HepG2 (cell line): Measurements from ENCODE around the gene PEX11G. TPM values are rescaled to one million over a fixed set of nuclear protein-coding genes. Genes with fewer than 3 reads are reported as not detected.

Experiments used
- BATF2 ChIP-seq: sonication (generic); formaldehyde crosslinking; IDR thresholded peaks from 2 replicates; pipeline ENCODE4 v1.8.0; 2022; ENCODE audit warnings: mild to moderate bottlenecking, missing genetic modification reagents, moderate library complexity
- CEBPB ChIP-seq: IDR thresholded peaks from 2 replicates; pipeline ENCODE4 v1.6.1; 2011; ENCODE audit warnings: low read depth, low read length, improper control_type of control experiment, borderline replicate concordance
- CHD4 ChIP-seq: fragments of 200-600 bp; sonication (generic); IDR thresholded peaks from 2 replicates; pipeline ENCODE4 v1.7.0; 2017; ENCODE audit warnings: mild to moderate bottlenecking, low read length, borderline replicate concordance
- EP300 ChIP-seq, 3 experiments: sonication (generic) in 1 of 3; formaldehyde crosslinking in 1 of 3; IDR thresholded peaks; 2 replicates each; pipeline versions ENCODE4 v1.5.1 to v1.6.1; 2011 to 2020; ENCODE audit warnings: low read depth in 2 of 3, low read length in 2 of 3, borderline replicate concordance in 1 of 3, improper control_type of control experiment in 1 of 3, mild to moderate bottlenecking in 1 of 3, missing genetic modification reagents in 1 of 3, moderate library complexity in 1 of 3
- KDM5B ChIP-seq: sonication (generic); formaldehyde crosslinking; IDR thresholded peaks from 2 replicates; pipeline ENCODE4 v1.4.0; 2020; ENCODE audit warnings: missing genetic modification reagents, mild to moderate bottlenecking, borderline replicate concordance
- KLF16 ChIP-seq, 2 experiments: sonication (generic) in 1 of 2; formaldehyde crosslinking in 1 of 2; IDR thresholded peaks; 2 replicates each; pipeline versions ENCODE4 v1.6.1 to v1.8.0; 2016 to 2023; ENCODE audit warnings: missing genetic modification reagents in 2 of 2, missing compliant biosample characterization in 1 of 2
- MAF1 ChIP-seq: sonication (generic); formaldehyde crosslinking; IDR thresholded peaks from 2 replicates; pipeline ENCODE4 v1.5.0; 2020; ENCODE audit warnings: missing genetic modification reagents, borderline replicate concordance
- MED1 ChIP-seq: sonication (generic); formaldehyde crosslinking; IDR thresholded peaks from 2 replicates; pipeline ENCODE4 v1.4.0; 2020; ENCODE audit warnings: missing genetic modification reagents
- PHF8 ChIP-seq: sonication (generic); formaldehyde crosslinking; IDR thresholded peaks from 2 replicates; pipeline ENCODE4 v1.5.0; 2020; ENCODE audit warnings: missing genetic modification reagents
- PLSCR1 ChIP-seq: sonication (generic); formaldehyde crosslinking; IDR thresholded peaks from 2 replicates; pipeline ENCODE4 v1.5.0; 2020; ENCODE audit warnings: missing genetic modification reagents, mild to moderate bottlenecking, borderline replicate concordance
- POGK ChIP-seq: sonication (generic); formaldehyde crosslinking; conservative IDR thresholded peaks from 2 replicates; pipeline ENCODE4 v1.8.0; 2022; ENCODE audit warnings: mild to moderate bottlenecking, moderate library complexity, missing genetic modification reagents
- PRPF4 ChIP-seq: fragments of 200-400 bp; formaldehyde crosslinking; IDR thresholded peaks from 2 replicates; pipeline ENCODE4 v1.6.1; 2016; ENCODE audit warnings: low read length, low read depth; ENCODE audit not compliant: poor library complexity, severe bottlenecking
- REXO4 ChIP-seq: sonication (generic); formaldehyde crosslinking; IDR thresholded peaks from 2 replicates; pipeline ENCODE4 v1.8.0; 2022; ENCODE audit warnings: missing genetic modification reagents, mild to moderate bottlenecking, borderline replicate concordance
- RORA ChIP-seq: sonication (generic); formaldehyde crosslinking; IDR thresholded peaks from 2 replicates; pipeline ENCODE4 v1.5.0; 2020; ENCODE audit warnings: mild to moderate bottlenecking, missing genetic modification reagents, moderate library complexity
- SMYD3 ChIP-seq: sonication (generic); formaldehyde crosslinking; IDR thresholded peaks from 2 replicates; pipeline ENCODE4 v1.8.1; 2023; ENCODE audit warnings: mild to moderate bottlenecking, missing genetic modification reagents
- ZBTB8A ChIP-seq: sonication (generic); formaldehyde crosslinking; IDR thresholded peaks from 2 replicates; pipeline ENCODE4 v1.4.0; 2020; ENCODE audit warnings: mild to moderate bottlenecking, low read depth, missing genetic modification reagents, borderline replicate concordance
- ZNF20 ChIP-seq: sonication (generic); formaldehyde crosslinking; IDR thresholded peaks from 2 replicates; pipeline ENCODE4 v1.4.0; 2020; ENCODE audit warnings: mild to moderate bottlenecking, moderate library complexity, missing genetic modification reagents
- ZNF362 ChIP-seq: sonication (generic); formaldehyde crosslinking; IDR thresholded peaks from 2 replicates; pipeline ENCODE4 v1.4.0; 2020; ENCODE audit warnings: missing genetic modification reagents, mild to moderate bottlenecking, borderline replicate concordance
- ZNF782 ChIP-seq: sonication (generic); formaldehyde crosslinking; IDR thresholded peaks from 2 replicates; pipeline ENCODE4 v1.4.0; 2020; ENCODE audit warnings: missing genetic modification reagents, mild to moderate bottlenecking, borderline replicate concordance
- polyA plus RNA-seq, 8 experiments: library from polyadenylated mRNA; depleted of rRNA in 3 of 8; stranded (reverse) in 7 of 8; unstranded in 1 of 8; fragments of >200 nt; fragmentation: Illumina TruSeq in 4 of 8; extraction: Trizol in 4 of 8; gene quantifications; 2 replicates each; pipeline versions ENCODE4 v1.2.1 to v1.2.3, GENCODE V29; 2011 to 2016; ENCODE audit warnings: low read depth in 4 of 8, missing spikeins in 1 of 8, mixed read lengths in 1 of 8; ENCODE audit not compliant: insufficient read depth in 1 of 8
- total RNA-seq, 5 experiments: library from RNA; depleted of rRNA; stranded (reverse); fragments of >200 nt; fragmentation: Illumina TruSeq; extraction: Trizol; gene quantifications; 2 replicates each; pipeline ENCODE4 v1.2.3, GENCODE V29; 2016; ENCODE audit warnings: low read depth in 1 of 5
- TF ChIP-seq, protein P1 (sequence below), 2 experiments: sonication (generic) in 1 of 2; formaldehyde crosslinking in 1 of 2; IDR thresholded peaks; 2 replicates each; pipeline versions ENCODE4 v1.5.1 to v1.6.1; 2011 to 2020; ENCODE audit warnings: borderline replicate concordance in 1 of 2, low read depth in 1 of 2, low read length in 1 of 2, mild to moderate bottlenecking in 1 of 2, missing genetic modification reagents in 1 of 2, moderate library complexity in 1 of 2
- TF ChIP-seq, protein P2 (sequence below): sonication (generic); formaldehyde crosslinking; IDR thresholded peaks from 2 replicates; pipeline ENCODE4 v1.8.1; 2023; ENCODE audit warnings: mild to moderate bottlenecking, moderate library complexity, missing genetic modification reagents

Gene PEX11G
- total and polyA plus RNA-seq, 2 of the 13 experiments (the other 11 are each of a cell fraction or from before 2014, with no cell fraction given) = not detected

DNA sequence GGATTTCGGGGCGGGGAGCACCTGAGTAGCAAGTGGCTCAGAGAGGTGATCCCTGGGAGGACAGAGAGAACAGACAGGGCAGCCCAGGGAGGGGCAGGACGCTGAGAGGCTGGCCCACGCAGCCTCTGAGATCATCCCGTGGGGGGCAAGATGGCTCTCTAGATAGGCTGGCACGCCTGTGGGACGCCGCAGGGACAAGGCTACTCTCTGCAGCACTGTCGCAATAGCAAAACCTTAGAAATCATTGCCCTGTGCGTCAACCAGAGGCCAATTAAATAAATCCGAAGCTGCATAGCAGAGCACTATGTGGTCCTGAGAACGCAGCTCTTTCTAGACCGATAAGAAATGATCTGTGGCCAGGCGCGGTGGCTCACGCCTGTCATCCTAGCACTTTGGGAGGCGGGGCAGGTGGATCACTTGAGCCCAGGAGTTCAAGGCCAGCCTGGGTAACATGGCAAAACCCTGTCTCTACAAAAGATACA, 5.1 kb downstream of the PEX11G start (continued):
- no peak for TF ChIP-seq RORA
- no peak for TF ChIP-seq PLSCR1 (CRISPR knock-in tag)
- peak; percentile 20; the same call in 1 of the 2 replicates for TF ChIP-seq CEBPB
- TF ChIP-seq, protein P1, sequence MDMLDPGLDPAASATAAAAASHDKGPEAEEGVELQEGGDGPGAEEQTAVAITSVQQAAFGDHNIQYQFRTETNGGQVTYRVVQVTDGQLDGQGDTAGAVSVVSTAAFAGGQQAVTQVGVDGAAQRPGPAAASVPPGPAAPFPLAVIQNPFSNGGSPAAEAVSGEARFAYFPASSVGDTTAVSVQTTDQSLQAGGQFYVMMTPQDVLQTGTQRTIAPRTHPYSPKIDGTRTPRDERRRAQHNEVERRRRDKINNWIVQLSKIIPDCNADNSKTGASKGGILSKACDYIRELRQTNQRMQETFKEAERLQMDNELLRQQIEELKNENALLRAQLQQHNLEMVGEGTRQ (IDR thresholded peaks at IDR 0.05; ENCODE audit: low read depth, low read length) = no peak
- TF ChIP-seq, protein P1 (CRISPR knock-in tag; IDR thresholded peaks at IDR 0.05; ENCODE audit: borderline replicate concordance) = no peak
- TF ChIP-seq, protein P2, sequence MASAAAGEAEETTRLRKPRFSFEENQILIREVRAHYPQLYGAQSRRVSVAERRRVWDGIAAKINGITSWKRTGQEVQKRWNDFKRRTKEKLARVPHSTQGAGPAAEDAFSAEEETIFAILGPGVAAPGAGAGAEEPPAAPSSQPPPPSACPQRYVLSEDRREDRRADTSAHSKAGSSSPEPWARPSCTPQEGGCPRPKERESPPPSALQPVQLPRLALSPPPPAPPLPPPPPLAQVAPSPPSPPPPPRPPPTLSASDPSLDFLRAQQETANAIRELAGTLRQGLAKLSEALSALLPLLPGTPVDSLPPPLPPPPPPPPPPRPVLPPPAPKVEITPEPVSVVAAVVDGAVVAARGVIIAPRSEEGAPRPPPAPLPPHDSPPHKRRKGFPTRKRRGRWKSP = no peak
- no peak for TF ChIP-seq MAF1
- TF ChIP-seq PHF8 = no peak
- TF ChIP-seq ZNF782 (CRISPR knock-in tag) = no peak
- TF ChIP-seq BATF2 (CRISPR knock-in tag) = no peak
- TF ChIP-seq ZNF20 (CRISPR knock-in tag) = no peak
- no peak for TF ChIP-seq ZBTB8A (CRISPR knock-in tag)
- no peak for TF ChIP-seq SMYD3 (CRISPR knock-in tag)
- no peak for TF ChIP-seq CHD4
- TF ChIP-seq EP300 (IDR thresholded peaks at IDR 0.05; ENCODE audit: low read depth in 2 of 2, low read length in 2 of 2) = no peak
- TF ChIP-seq EP300 (CRISPR knock-in tag; IDR thresholded peaks at IDR 0.05; ENCODE audit: borderline replicate concordance) = no peak
- no peak for TF ChIP-seq KDM5B (CRISPR knock-in tag)
- no peak for TF ChIP-seq KLF16 (CRISPR knock-in tag; IDR thresholded peaks at IDR 0.05)
- TF ChIP-seq MED1 (CRISPR knock-in tag) = no peak
- no peak for TF ChIP-seq POGK (CRISPR knock-in tag)
- TF ChIP-seq PRPF4 = no peak
- TF ChIP-seq ZNF362 (CRISPR knock-in tag) = 0 out of 2 replicates have a peak, but pooled peaks have one; percentile 20
- TF ChIP-seq REXO4 (CRISPR knock-in tag) = no peak
